Measurements from ENCODE around the gene QRFP. TPM values are rescaled to one million over a fixed set of nuclear protein-coding genes. Genes with fewer than 3 reads are reported as not detected.

The QRFP gene, protein sequence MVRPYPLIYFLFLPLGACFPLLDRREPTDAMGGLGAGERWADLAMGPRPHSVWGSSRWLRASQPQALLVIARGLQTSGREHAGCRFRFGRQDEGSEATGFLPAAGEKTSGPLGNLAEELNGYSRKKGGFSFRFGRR
- total RNA-seq = not detected in 2 replicates

DNA sequence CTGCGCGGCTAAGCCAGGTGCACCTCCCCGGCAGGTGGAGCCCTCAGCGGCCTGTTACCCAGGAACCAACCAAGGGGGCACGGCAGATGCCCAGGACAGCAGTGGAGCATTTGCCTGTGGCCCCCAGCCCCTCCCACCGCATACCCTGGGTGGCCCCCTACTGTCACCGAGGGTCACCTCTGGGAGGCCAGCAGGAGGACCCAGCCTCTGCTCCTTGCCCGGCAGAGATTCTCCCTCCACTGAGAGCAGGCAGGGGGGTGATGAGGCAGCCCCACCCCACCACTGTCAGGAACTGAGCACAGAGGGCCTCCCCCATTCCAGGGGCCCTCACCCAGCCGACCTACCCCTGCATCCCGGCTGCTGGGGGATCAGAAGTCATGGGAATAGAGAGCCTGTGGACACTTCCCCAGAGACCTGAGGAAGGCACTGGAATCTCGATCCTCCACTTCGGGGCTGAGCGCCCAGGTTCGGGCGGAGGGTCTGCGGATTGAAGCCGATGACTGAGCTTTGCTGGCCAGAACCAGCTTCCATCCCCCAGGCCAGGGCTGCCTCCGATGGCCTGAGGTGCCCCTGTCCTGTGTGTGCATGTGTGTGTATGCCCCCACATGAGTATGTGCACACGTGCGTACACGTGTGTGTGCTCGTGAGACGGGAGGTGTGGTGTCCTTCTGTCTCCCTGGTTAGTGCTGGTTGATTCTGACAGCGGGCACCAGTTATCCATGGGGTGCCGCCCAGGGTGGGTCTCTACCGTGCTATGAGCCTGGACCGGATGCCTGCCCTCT lies at the start of gene QRFP:
Gene QRFP (minus strand): TSS at position 580 of the 782 bp plus-strand sequence. CDS start 2,974 bp downstream, outside the sequence.
- no peak for DNase-seq (ENCODE audit: extremely low read depth, low read depth, low spot score)

DNA sequence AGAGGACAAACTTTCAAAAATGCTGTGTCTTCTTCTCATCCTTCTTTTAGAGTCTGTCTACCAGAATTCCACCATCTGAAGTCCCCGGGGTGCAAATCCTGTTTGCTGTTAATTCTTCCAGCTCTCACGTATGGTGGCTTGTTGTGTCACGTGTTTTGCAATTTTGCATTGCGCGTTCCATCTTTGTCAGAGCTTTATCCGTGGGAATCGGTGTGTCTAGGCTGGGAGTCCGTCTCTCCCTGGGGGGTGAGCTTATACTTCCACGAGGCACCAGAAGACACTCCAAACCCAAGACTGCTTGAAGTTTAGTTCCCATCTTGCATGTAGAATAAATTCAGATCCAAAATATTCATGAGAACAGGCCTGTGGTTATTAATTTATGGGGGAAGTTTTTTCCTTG lies 48.6 kb upstream of the QRFP start:
- no peak for DNase-seq (ENCODE audit: extremely low read depth, low read depth, low spot score)

DNA sequence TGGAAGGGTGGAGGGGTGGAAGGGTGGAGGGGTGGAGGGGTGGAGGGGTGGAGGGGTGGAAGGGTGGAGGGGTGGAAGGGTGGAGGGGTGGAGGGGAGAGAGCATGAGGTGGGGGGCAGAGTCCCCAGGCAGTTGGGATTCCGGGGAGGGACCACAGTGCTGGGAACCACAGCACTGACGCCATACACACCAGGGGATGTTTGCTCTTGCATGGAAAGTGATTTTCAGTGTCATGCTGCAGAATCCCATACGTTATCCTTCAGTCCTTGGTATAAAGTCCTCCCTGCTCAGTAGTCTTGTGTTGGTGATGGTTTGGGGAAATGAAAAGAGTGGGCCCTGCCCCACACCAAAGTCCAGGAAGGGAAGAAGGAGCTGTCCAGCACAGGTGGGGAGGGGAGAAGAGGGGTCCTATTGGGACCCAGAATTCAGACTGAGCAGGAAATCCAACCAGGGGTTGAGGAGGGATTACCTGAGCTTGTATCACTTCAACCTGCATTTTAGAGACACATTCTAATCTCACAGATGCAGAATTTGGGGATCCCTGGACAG lies 48.0 kb upstream of the QRFP start:
- no peak for DNase-seq (ENCODE audit: extremely low read depth, low read depth, low spot score)

DNA sequence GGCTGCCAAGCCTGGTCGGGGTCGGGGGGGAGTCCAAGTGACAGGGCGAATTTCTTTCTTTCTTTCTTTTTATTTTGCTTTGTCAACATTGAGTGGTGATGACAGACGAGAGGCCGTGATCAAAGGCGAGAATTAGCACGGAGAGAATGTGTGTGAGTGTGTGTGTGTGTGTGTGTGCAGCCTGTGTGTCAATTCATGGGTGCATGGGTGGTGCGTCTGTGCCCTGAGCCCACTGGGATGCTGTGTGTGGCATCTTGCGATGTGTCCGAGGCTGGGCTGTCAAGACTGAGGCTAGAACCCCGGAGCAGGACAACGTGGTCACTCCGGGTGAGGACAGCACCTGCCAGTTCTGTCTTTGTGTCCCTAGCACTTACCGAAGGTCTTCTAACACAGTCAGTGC lies 47.2 kb upstream of the QRFP start:
- DNase-seq (ENCODE audit: extremely low read depth, low read depth, low spot score) = no peak

DNA sequence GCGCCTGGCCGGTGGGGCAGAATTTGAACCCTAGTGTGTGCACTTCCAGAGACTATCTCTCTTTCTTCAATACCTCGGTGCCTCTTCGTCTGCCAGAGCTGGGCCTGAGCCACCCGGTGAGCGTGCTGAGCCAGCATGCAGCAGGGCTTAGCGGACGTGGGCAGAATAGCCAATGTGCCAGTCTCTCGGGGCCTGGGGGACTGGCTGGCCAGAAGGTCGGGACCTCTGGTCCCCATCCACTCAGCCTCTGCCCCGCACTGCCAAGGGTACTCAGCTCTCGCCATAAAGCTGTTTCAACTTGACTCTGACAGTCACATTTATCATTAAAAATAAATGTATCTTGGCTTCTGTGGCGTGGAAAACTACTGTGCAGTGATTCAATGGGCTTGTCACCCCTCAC lies 46.6 kb upstream of the QRFP start:
- no peak for DNase-seq (ENCODE audit: extremely low read depth, low read depth, low spot score)

DNA sequence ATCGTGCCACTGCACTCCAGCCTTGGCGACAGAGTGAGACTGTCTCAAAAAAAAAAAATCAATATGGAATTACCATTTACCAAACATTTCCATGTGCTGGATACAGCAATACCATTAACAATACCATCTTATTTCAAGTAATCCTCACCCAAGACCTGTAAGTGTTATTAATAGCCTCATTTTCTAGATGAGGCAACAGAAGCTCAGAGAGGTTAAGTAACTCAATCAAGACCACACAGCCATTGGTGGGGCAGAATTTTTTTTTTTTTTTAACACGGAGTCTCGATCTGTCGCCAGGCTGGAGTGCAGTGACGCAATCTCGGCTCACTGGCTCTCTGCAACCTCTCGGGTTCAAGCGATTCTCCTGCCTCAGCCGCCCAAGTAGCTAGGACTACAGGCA lies 46.1 kb upstream of the QRFP start:
- DNase-seq (ENCODE audit: extremely low read depth, low read depth, low spot score) = no peak

DNA sequence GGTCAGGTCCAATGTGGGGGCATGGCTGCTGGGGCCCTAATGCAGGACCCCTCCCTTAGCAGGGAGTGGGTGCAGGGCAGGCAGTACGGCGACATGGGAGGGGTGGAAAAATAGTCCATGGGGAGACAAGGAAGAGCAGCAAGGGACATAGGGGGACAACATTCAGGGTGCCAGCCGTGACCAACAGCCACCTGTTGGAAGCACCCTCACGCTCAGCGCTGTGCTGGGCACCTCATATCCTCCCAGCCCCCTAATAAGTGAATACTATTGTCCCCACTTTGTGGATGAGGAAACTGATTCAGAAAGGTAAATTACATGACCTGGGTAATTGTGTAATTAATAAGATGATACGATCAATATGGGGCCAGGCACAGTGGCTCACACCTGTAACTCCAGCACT lies 45.5 kb upstream of the QRFP start:
- DNase-seq (ENCODE audit: extremely low read depth, low read depth, low spot score) = no peak

DNA sequence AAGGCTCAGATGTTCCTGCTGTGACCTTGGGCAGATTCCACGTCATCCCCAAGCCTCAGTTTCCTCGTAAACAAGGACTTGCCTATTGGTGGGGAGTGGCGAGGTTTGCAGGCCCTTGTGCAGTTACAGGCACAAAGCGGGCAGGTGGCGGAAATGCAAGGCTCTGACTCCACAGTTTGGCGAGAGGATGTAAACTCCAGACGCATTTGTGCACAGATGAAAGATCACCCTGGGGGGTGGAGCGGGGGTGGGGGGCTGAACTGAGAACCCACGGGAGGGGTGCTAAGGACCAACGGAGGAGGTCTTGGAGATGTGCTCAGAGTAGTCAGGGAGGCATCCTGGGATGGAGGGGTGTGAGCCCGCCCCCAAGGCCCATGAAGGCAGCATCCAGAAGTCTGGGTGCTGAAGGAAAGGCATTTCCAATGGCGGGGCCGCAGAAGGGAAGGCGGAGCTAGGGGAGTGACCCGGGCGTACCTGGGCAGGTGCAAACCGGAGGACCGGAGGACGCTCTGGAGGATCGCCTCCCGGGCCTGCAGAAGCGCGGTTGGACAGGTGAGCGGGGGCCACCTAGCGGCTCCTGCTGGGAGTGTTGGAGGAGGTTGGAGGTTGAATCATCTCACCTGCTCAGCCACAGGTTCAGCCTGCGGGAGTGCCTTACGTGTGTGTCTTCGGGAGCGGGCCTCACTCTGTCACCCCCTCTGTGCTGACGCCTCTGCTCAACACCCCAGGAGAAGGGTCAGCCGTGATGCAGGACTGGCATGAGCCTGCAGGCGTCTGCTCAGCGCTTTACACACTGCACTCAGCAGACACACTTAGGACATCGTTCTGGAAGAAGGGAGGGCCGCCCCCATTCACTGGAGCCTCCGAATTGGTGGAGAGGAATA lies 44.3 kb upstream of the QRFP start:
- no peak for DNase-seq (ENCODE audit: extremely low read depth, low read depth, low spot score)

DNA sequence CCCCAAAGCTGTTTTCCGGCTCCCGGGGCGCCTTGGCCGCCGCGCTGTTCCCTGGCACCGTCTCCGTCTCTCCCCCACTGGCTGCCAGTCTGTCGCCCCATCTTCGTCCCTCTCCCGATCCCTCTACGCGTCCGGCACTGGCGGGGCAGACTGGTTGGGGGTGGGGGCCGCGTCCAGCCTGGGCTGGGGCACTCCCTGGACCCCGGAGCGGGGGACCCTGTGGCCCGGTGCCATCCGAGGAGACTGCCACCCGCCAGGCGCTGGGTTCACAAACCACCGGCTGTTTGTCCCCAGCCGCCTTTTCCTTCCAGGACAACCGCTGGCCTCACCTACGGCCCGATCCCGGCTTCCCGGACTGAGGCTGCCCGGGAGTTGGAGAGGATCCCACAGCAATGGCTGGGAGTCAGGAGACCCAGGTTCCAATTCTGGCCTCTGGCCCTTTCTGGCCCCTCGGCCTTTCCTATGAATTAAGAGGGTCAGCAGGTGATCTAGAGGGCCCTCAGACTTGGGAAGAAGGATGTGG lies 43.5 kb upstream of the QRFP start:
- no peak for DNase-seq (ENCODE audit: extremely low read depth, low read depth, low spot score)

DNA sequence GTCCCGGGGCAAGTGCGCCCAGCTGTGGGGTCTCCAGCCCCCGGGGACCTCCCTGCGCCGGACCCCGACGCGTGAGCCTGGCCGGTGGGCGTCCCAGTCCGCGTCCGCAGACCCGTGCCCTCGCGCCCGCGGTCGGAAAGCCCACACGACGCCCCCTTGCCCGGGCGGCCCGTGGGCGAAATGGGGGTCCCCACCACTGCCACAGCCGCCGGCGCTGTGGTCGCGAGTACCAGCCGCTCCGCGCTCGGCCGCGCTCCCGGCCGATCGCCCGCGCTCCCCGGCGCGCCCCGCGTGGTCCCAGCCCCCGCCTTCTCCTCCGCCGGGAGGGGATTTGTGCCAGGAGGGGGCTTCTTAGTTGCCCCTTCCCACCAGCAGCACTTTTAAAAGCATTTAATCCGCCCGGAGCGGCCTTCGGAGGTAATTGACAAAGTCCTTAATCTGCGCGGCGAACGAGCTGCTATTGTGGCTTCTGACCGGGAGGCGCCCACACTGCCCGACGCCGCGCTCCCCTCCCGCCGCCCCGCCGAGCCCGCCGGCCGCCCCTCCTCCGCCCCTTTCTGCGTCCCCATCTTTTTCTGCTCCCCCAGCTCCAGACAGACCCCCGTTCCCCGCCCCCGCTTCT lies 42.9 kb upstream of the QRFP start:
- DNase-seq (ENCODE audit: extremely low read depth, low read depth, low spot score) = no peak

DNA sequence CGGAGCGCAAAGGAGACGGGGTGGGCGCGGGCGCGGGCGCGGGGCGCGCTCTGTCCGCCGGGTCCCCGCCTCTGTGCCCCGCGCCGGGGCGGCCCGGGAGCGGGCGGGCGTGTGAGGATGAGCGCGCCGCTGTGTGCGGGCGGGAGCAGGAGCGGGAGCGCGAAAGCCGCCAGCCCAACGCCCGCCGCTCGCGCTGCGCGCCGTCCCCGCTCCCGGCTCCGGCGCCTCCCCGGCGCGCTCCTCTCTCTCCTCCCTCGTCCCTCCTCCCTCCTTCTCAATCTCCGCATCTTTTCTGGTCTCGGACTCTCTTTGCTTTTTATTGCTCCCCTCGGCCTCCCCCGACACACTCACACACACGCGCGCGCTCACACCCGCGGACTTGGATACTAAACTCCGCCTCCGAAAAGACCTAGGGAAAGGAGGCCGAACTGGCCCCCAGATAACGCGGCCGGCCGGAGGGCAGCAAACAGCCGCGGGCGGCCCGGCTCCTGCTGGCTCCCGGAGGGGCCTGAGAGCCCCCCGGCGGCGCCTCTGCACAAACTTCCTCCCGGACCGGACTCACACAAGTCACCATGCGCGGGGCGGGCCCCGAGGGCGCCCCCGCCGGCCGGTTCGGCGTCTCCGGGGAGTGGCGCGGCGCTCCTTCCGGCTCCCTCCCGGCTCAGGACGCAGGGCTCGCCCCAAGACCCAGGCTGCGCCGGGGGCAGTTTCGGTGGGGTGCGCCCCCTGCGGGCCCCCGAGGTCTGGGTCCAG lies 42.2 kb upstream of the QRFP start, which contains the start of gene FIBCD1:
Gene FIBCD1 (minus strand): TSS at position 596 of the 753 bp plus-strand sequence. CDS start 640 bp downstream, outside the sequence.
- no peak for DNase-seq (ENCODE audit: extremely low read depth, low read depth, low spot score)

DNA sequence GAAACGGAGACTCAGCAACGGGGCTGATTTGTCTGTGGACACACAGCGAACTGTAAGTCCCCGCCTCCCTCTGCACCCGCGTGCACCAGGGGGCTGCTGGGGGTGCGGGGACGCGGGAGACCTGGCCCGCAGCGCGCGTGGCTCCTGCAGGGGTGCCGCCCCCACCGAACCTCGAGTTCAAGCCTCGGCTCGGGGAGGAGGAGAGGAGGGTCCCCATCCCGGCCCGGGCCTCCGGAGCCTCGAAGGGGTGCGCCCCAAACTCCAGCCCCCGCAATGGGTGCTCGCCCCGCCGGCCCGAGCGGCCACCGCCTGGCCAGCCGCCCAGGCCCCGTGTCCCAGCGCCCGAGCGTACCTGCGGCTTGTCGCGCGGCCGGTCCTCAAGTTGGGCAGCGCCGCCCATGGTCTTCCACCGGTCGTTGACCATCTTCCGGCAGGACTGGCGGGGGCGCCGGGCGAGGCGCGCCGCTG lies 41.6 kb upstream of the QRFP start:
- no peak for DNase-seq (ENCODE audit: extremely low read depth, low read depth, low spot score)

DNA sequence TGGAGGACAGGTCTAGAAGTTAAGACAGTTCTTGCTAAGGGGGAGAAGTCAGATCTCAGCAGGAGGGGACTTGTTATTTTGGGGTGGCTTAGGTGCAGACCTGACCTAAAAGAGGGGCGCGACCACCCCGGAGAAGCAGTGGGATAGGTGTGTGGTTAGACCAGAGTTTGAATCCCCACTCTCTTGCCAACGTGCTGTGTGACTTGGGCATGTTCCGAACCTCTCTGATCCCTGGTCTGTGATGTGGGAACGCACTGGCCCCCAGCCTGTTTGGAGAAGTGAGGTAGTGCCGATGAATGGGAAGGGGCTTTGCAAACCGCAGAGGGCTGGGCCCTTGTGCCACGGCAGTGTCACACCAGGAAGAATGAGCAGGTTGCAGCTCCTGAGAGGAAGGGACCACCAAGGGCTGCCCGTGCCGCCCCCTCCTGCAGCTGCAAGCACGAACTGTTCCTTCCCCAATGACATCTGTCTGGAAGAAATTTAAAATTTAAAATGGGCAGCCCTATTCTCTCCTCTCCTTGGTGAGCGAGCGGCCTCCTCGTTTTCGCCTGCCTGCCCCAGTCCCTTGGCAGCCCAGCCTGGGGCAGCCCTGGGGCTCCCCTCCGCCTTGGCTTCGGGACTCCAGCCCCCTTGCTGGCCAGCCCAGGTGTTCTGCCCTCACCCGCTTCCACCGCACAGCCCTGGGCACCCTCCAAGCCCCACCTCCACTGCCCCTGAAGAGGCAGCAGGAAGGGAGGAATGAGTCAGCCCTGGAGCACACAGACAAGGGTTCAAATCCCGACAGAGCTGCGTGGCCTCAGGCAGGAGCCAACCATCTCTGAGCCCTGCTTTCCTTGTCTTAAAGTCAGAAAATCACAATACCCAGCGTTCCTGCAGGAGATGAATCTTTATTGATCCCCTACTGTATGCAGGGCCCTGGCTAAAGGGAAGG lies 40.8 kb upstream of the QRFP start:
- DNase-seq (ENCODE audit: extremely low read depth, low read depth, low spot score) = no peak

DNA sequence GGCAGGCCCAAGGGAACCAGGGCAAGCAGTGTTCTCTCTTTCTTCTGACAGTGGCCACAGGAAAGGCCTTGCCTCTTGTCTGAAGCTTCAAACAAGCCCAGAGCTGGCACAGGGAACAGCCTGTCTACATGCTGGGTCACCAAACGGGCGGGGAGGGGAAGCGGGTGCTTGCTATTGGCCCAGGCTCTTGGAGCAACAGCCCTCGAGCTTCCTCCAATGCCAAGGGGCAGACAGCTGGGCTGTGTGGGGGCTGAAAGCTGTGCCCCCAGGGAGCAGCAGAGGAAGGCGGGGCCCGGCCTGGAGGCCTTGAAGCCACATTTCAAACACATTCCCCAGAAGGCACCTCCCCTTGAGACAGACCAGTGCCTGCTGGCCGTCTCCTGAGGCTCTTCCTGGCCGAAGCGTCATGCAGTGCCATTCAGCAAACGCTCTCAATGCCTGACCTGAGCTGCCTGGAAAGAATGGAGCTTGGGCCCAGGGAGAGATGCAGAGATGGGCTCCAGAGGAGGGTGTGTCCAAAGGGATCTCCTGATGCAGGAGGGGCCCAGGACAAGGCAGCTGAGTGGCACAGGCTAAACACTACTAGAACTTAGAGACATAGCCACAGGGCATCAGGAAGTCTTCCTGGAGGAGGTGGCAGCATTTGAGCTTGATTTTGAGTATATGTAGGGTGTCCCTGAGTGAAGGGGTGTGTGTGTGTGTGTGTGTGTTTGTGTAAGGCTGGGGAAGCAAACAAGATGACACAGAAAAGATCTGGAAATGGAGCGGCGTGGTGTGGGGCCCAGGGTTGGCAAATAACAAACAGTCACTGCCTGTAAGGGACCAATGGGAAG lies 39.9 kb upstream of the QRFP start:
- no peak for DNase-seq (ENCODE audit: extremely low read depth, low read depth, low spot score)

DNA sequence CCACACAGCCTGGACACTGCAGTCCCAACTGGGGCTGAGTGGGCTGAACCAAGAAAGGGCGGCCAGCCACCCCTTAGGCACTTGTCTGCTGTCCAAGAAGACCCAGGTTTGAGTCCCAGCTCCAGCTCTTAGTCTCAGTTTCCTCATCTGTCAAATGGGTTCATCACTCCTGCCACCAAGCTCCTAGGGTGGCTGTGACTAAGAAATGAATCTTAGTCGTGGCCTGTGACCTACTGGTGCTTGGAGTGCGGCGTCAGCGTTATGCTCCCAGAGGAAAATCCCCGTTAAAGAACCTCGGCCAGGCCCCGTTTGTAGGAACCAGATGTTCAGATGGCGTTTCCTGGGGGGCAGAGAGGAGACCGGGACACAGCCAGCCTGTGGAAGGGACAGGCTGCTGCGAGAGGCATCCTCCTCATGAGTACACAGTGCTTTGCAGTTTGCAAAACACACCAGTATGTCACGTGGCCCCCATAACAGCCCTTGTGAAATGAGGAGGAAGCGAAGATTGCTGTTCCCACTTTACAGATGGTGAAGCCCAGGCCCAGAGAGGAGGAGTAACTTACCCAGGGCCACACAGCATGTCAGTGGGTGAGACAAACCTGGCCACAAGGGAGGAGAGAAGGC lies 39.1 kb upstream of the QRFP start:
- DNase-seq (ENCODE audit: extremely low read depth, low read depth, low spot score) = no peak

DNA sequence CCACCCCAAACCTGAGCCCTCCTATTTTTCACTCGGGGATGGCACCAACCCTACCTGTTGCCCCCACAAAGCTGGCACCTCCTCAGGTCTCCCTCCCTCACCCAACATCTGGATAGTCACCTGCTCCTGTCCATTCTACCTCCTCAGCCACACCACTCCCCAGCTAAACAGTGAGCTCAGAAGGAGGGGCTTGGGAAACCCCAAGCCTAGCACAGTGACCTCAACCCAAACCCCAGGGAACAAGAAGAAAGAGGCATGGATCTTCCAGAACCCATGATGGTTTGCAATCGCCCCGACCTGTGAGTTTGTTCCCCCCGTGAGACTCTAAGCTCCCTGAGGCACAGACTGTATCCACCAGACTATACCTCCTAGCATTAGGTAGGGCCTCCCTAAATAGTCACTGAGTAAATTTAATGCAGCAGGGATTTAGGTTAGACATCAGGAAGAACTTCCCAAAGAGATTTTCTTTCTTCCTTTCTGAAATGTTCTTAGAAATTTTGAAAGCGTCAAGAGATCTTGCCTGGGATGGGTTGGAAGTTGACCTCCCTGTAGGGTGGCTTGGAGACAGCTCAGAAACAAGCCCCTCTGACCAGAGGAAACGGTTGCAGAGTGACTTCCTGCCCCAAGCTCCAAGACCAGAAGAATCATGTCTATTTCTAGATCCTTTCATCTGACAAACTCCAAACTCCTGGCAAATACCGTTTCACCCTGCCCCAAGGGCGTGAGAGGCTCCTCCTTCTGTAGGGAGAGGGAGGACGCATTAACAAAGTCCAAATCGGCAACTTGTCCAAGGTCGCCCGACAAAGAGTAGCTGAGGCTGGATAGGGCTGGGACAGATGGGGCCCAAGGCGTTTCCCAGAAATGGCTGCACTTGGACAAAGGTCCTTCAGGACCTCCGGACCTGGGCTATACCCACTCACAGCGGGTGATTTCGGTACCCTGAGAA lies 38.4 kb upstream of the QRFP start:
- no peak for DNase-seq (ENCODE audit: extremely low read depth, low read depth, low spot score)
